IPS-18a (cell line): ENCODE data around the gene RBM28.

Experiments used
- H3K27ac ChIP-seq: one replicate; pipeline ENCODE4 v1.5.1; 2013; ENCODE audit warnings: low read length
- H3K27me3 ChIP-seq: one replicate; pipeline ENCODE4 v1.6.1; 2013; ENCODE audit warnings: mild to moderate bottlenecking, low read length; ENCODE audit not compliant: control insufficient read depth, insufficient read depth
- H3K36me3 ChIP-seq: one replicate; pipeline ENCODE4 v1.6.1; 2013; ENCODE audit warnings: low read depth, low read length; ENCODE audit not compliant: control insufficient read depth
- H3K4me1 ChIP-seq: one replicate; pipeline ENCODE4 v1.6.1; 2013; ENCODE audit warnings: low read depth, low read length; ENCODE audit not compliant: control insufficient read depth
- H3K4me3 ChIP-seq: one replicate; pipeline ENCODE4 v1.5.1; 2013; ENCODE audit warnings: low read length
- H3K9ac ChIP-seq: one replicate; pipeline ENCODE4 v1.6.1; 2013; ENCODE audit warnings: mild to moderate bottlenecking, low read length, moderate library complexity
- H3K9me3 ChIP-seq: one replicate; pipeline ENCODE4 v1.6.1; 2013; ENCODE audit warnings: low read depth, low read length; ENCODE audit not compliant: control insufficient read depth

Gene RBM28

GRCh38 chr7:128274884-128275603 is 68.7 kb downstream of the RBM28 start:
- Histone ChIP-seq H3K4me3 (no peak overlapping the region), H3K27ac (no peak overlapping the region), H3K27me3 (no peaks in the 10 kb centered on the region), H3K36me3 (no peaks in the 10 kb centered on the region), H3K9me3 (no peaks in the 10 kb centered on the region), H3K9ac (no peak overlapping the region), H3K4me1 (peaks cover 11% of the 10 kb centered on the region)

GRCh38 chr7:128274246-128274883 is 69.3 kb downstream of the RBM28 start:
- Histone ChIP-seq H3K4me3 (no peak overlapping the region), H3K9me3 (no peaks in the 10 kb centered on the region), H3K27me3 (no peaks in the 10 kb centered on the region), H3K27ac (no peak overlapping the region), H3K36me3 (no peaks in the 10 kb centered on the region), H3K9ac (no peak overlapping the region), H3K4me1 (peaks cover 11% of the 10 kb centered on the region)

GRCh38 chr7:128271942-128272481 is 71.7 kb downstream of the RBM28 start:
- Histone ChIP-seq H3K9ac (no peak overlapping the region), H3K36me3 (no peaks in the 10 kb centered on the region), H3K4me3 (no peak overlapping the region), H3K27me3 (no peaks in the 10 kb centered on the region), H3K4me1 (peaks cover 22% of the 10 kb centered on the region), H3K27ac (no peak overlapping the region), H3K9me3 (no peaks in the 10 kb centered on the region)

GRCh38 chr7:128271471-128271941 is 72.2 kb downstream of the RBM28 start:
- no peaks in the 10 kb centered on the region for H3K36me3 ChIP-seq
- no peak overlapping the region for H3K9ac ChIP-seq
- no peaks in the 10 kb centered on the region for H3K9me3 ChIP-seq
- H3K27ac ChIP-seq = no peak overlapping the region
- peaks cover 27% of the 10 kb centered on the region for H3K4me1 ChIP-seq
- no peaks in the 10 kb centered on the region for H3K27me3 ChIP-seq
- H3K4me3 ChIP-seq = no peak overlapping the region

- Histone ChIP-seq H3K27ac (no peak overlapping the region), H3K9me3 (no peaks in the 10 kb centered on the region), H3K27me3 (no peaks in the 10 kb centered on the region), H3K4me3 (no peak overlapping the region), H3K4me1 (peaks cover 32% of the 10 kb centered on the region), H3K36me3 (no peaks in the 10 kb centered on the region), H3K9ac (no peak overlapping the region)
Measured at GRCh38 chr7:128270826-128271272, 72.9 kb downstream of the RBM28 start.

GRCh38 chr7:128268233-128268632 is 75.5 kb downstream of the RBM28 start:
- Histone ChIP-seq H3K9me3 (no peaks in the 10 kb centered on the region), H3K4me3 (no peak overlapping the region), H3K36me3 (no peaks in the 10 kb centered on the region), H3K9ac (no peak overlapping the region), H3K27ac (no peak overlapping the region), H3K4me1 (peaks cover 31% of the 10 kb centered on the region), H3K27me3 (no peaks in the 10 kb centered on the region)

- Histone ChIP-seq H3K4me3 (peak overlapping the region; percentile 52), H3K9ac (peak overlapping the region; percentile 47)
Measured at GRCh38 chr7:128267595-128267924, 76.1 kb downstream of the RBM28 start.

GRCh38 chr7:128266883-128267594 is 76.7 kb downstream of the RBM28 start:
- peak overlapping the region; percentile 47 for H3K9ac ChIP-seq
- H3K27ac ChIP-seq = peak overlapping the region; percentile 92
- no peaks in the 10 kb centered on the region for H3K36me3 ChIP-seq
- no peaks in the 10 kb centered on the region for H3K9me3 ChIP-seq
- H3K27me3 ChIP-seq = no peaks in the 10 kb centered on the region
- peak overlapping the region; percentile 52 for H3K4me3 ChIP-seq
- peaks cover 26% of the 10 kb centered on the region for H3K4me1 ChIP-seq

More at GRCh38 chr7:128267595-128267924, 76.1 kb downstream of the RBM28 start:
- Histone ChIP-seq H3K4me1 (peaks cover 29% of the 10 kb centered on the region), H3K27ac (peak overlapping the region; percentile 92), H3K27me3 (no peaks in the 10 kb centered on the region), H3K36me3 (no peaks in the 10 kb centered on the region), H3K9me3 (no peaks in the 10 kb centered on the region)

- peaks cover 26% of the 10 kb centered on the region for H3K4me1 ChIP-seq
- peak overlapping the region; percentile 52 for H3K4me3 ChIP-seq
- H3K9me3 ChIP-seq = no peaks in the 10 kb centered on the region
- H3K9ac ChIP-seq = peak overlapping the region; percentile 47
- H3K36me3 ChIP-seq = no peaks in the 10 kb centered on the region
- no peaks in the 10 kb centered on the region for H3K27me3 ChIP-seq
- no peak overlapping the region for H3K27ac ChIP-seq
Measured at GRCh38 chr7:128266529-128266882, 77.2 kb downstream of the RBM28 start.

- Histone ChIP-seq H3K36me3 (no peaks in the 10 kb centered on the region), H3K4me3 (no peak overlapping the region), H3K9ac (no peak overlapping the region), H3K9me3 (no peaks in the 10 kb centered on the region), H3K4me1 (peaks cover 26% of the 10 kb centered on the region), H3K27ac (no peak overlapping the region), H3K27me3 (no peaks in the 10 kb centered on the region)
Measured at GRCh38 chr7:128265906-128266300, 77.8 kb downstream of the RBM28 start.

- no peaks in the 10 kb centered on the region for H3K9me3 ChIP-seq
- peaks cover 26% of the 10 kb centered on the region for H3K4me1 ChIP-seq
- no peak overlapping the region for H3K9ac ChIP-seq
- no peak overlapping the region for H3K27ac ChIP-seq
- H3K4me3 ChIP-seq = no peak overlapping the region
- H3K27me3 ChIP-seq = no peaks in the 10 kb centered on the region
- no peaks in the 10 kb centered on the region for H3K36me3 ChIP-seq
Measured at GRCh38 chr7:128265156-128265905, 78.4 kb downstream of the RBM28 start.
